ENCODE measurements around the gene CCDC57. TPM values are rescaled to one million over a fixed set of nuclear protein-coding genes. Genes with fewer than 3 reads are reported as not detected.

The CCDC57 gene
- total RNA-seq, 4 donors from 2014 or later: 7.9 to 22.1 (median 9.8) TPM

- Histone ChIP-seq H3K4me1 (peaks cover 17 to 26% (median 18%) of the 10 kb centered on the region in 3 donors), H3K36me3 (peaks cover 60 to 90% (median 65%) of the 10 kb centered on the region in 3 donors), H3K27me3 (no peaks in the 10 kb centered on the region), H3K27ac (no peak overlapping the region), H3K4me3 (no peak overlapping the region), H3K9me3 (no peaks in the 10 kb centered on the region)
- intact Hi-C loops (cut with DNase I): no loop called here
- no peak for TF ChIP-seq POLR2A (IDR thresholded peaks at IDR 0.05)
- TF ChIP-seq, protein P1, sequence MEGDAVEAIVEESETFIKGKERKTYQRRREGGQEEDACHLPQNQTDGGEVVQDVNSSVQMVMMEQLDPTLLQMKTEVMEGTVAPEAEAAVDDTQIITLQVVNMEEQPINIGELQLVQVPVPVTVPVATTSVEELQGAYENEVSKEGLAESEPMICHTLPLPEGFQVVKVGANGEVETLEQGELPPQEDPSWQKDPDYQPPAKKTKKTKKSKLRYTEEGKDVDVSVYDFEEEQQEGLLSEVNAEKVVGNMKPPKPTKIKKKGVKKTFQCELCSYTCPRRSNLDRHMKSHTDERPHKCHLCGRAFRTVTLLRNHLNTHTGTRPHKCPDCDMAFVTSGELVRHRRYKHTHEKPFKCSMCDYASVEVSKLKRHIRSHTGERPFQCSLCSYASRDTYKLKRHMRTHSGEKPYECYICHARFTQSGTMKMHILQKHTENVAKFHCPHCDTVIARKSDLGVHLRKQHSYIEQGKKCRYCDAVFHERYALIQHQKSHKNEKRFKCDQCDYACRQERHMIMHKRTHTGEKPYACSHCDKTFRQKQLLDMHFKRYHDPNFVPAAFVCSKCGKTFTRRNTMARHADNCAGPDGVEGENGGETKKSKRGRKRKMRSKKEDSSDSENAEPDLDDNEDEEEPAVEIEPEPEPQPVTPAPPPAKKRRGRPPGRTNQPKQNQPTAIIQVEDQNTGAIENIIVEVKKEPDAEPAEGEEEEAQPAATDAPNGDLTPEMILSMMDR (IDR thresholded peaks at IDR 0.05): no peak
- no peak for DNase-seq
- WGBS, 2 donors: 71 to 84% methylated on average over 1 to 12 of the region's 29 CpGs
Observed at GRCh38 chr17:82056729-82057621, 155.7 kb downstream of the CCDC57 start.

DNA sequence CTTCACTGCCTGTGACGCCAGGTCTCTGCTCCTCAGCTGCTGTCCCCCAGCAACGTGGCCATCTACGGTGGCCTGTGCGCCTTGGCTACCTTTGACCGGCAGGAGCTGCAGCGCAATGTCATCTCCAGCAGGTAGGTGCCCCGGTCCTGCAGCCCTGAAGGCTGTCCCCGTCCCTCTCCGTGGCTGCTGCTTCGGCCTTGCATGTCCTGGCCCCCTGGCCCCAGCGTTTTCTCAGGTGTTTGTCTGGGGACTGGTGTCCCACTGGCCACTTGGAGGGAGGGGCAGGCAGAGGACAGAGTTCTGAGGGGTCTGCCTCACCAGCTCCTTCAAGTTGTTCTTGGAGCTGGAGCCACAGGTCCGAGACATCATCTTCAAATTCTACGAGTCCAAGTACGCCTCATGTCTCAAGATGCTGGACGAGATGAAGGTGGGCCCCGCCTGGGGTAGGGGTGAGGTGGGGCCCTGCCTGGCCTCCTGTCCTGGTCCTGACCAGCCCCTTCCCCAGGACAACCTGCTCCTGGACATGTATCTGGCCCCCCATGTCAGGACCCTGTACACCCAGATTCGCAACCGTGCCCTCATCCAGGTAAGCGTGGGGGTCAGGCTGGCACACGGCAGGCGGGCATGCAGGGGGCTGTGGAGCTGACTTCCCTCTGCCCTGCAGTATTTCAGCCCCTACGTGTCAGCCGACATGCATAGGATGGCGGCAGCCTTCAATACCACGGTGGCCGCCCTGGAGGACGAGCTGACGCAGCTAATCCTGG lies 156.5 kb downstream of the CCDC57 start:
- intact Hi-C loops (cut with DNase I): no loop called here
- Histone ChIP-seq H3K9me3 (no peaks in the 10 kb centered on the region), H3K4me3 (no peak overlapping the region), H3K36me3 (peaks cover 54 to 81% (median 58%) of the 10 kb centered on the region in 3 donors), H3K4me1 (peaks cover 17 to 28% (median 19%) of the 10 kb centered on the region in 3 donors), H3K27me3 (no peaks in the 10 kb centered on the region), H3K27ac (no peak overlapping the region)
- DNase-seq: no peak
- 86 to 87% methylated on average over 5 to 17 of the region's 28 CpGs for WGBS, 2 donors
- no peak for TF ChIP-seq POLR2A (IDR thresholded peaks at IDR 0.05)
- TF ChIP-seq, protein P1 (IDR thresholded peaks at IDR 0.05): no peak

- TF ChIP-seq, protein P1 (IDR thresholded peaks at IDR 0.05): no peak
- TF ChIP-seq POLR2A (IDR thresholded peaks at IDR 0.05): no peak
- Histone ChIP-seq H3K36me3 (peaks cover 45 to 74% (median 50%) of the 10 kb centered on the region in 3 donors), H3K4me1 (peaks cover 24 to 37% (median 28%) of the 10 kb centered on the region in 3 donors)
Observed at GRCh38 chr17:82055023-82055964, 157.3 kb downstream of the CCDC57 start.

DNA sequence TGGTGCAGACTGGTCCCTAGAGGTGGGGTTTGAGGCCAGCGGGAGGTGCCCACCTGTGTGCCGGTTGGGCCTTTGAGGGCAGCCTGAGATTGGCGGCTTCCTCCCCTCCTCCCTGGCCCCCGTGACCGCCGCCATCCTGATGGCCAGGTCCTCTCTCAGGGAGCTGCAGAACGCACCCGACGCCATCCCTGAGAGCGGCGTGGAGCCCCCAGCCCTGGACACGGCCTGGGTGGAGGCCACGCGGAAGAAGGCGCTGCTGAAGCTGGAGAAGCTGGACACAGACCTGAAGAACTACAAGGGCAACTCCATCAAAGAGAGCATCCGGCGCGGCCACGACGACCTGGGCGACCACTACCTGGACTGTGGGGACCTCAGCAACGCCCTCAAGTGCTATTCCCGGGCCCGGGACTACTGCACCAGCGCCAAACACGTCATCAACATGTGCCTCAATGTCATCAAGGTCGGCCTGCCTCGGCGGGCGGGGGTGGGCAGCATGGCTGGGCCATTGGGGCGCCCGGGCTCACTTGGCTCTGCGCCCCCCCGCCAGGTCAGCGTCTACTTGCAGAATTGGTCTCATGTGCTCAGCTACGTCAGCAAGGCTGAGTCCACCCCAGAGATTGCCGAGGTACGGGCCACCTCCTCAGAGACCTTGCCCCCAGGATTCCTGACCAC lies 158.2 kb downstream of the CCDC57 start:
- no peaks in the 10 kb centered on the region for H3K9me3 ChIP-seq
- peaks cover 28 to 45% (median 36%) of the 10 kb centered on the region in 3 donors for H3K4me1 ChIP-seq
- H3K27me3 ChIP-seq: no peaks in the 10 kb centered on the region
- no peak overlapping the region for H3K27ac ChIP-seq
- H3K36me3 ChIP-seq: peaks cover 39 to 74% (median 43%) of the 10 kb centered on the region in 3 donors
- intact Hi-C loops (cut with DNase I): no loop called here
- TF ChIP-seq, protein P1 (IDR thresholded peaks at IDR 0.05): no peak
- TF ChIP-seq POLR2A (IDR thresholded peaks at IDR 0.05): no peak
- 93% methylated on average over 8 of the region's 38 CpGs; no CpG with 5 or more reads in 1 of the 2 donors for WGBS, 2 donors
- H3K4me3 ChIP-seq: no peak overlapping the region
- no peak for DNase-seq

More at GRCh38 chr17:82055023-82055964, 157.3 kb downstream of the CCDC57 start:
- 97% methylated on average over 6 of the region's 26 CpGs; no CpG with 5 or more reads in 1 of the 2 donors for WGBS, 2 donors
- H3K4me3 ChIP-seq: no peak overlapping the region
- no peak overlapping the region for H3K27ac ChIP-seq
- H3K27me3 ChIP-seq: no peaks in the 10 kb centered on the region
- DNase-seq: no peak
- no peaks in the 10 kb centered on the region for H3K9me3 ChIP-seq
- intact Hi-C loops (cut with DNase I): no loop called here

Measured in esophagus squamous epithelium (tissue), 5 donors.